Esophagus squamous epithelium (tissue), 4 donors: ENCODE results near the gene WT1.
"Not testable (repeated sequence)": the region's sequence is repeated elsewhere in the genome, so short reads cannot be mapped to it uniquely, and the experiment has no call there.

Experiments used
- CTCF ChIP-seq, 6 experiments: fragments of 450-650 bp in 4 of 6; fragments of 200-600 bp in 2 of 6; sonication (generic) in 2 of 6; IDR thresholded peaks; one replicate each; pipeline ENCODE4 v1.5.1; 2016 to 2019; ENCODE audit warnings: antibody characterized with exemption in 6 of 6, mild to moderate bottlenecking in 4 of 6, moderate library complexity in 4 of 6
- POLR2A ChIP-seq, 4 donors: fragments of 450-650 bp; IDR thresholded peaks; one replicate each; pipeline ENCODE4 v1.6.1; 2017; ENCODE audit warnings: antibody characterized with exemption in 4 of 4, mild to moderate bottlenecking in 4 of 4, moderate library complexity in 3 of 4

DNA sequence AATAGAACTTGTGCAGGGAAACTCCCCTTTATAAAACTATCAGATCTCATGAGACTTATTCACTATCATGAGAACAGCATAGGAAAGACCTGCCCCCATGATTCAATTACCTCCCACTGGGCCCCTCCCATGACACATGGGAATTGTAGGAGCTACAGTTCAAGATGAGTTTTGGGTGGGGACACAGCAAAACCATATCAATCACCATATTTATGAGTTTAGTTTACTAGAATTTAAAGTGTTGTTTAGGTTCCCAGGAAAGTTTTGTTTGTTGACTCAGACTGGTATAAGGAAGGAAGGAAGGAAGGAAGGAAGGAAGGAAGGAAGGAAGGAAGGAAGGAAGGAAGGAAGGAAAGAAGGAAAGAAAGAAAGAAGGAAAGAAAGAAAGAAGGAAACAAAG, 65.4 kb downstream of the WT1 start:
- TF ChIP-seq CTCF, POLR2A (IDR thresholded peaks at IDR 0.05): not testable (repeated sequence)
